Mucosa of rectum (tissue), 2 donors: ENCODE measurements around the gene TEX10.
"Not testable (repeated sequence)": the region's sequence is repeated elsewhere in the genome, so short reads cannot be mapped to it uniquely, and the experiment has no call there.

Experiments
- H3K27ac ChIP-seq, 2 donors: one replicate each; pipeline ENCODE4 v1.7.0; 2013; ENCODE audit warnings: inconsistent platforms in 2 of 2, low read depth in 2 of 2, low read length in 2 of 2
- H3K27me3 ChIP-seq, 2 donors: one replicate each; pipeline ENCODE4 v1.7.0; 2013; ENCODE audit warnings: low read length in 2 of 2; ENCODE audit not compliant: control insufficient read depth in 2 of 2, insufficient read depth in 2 of 2
- H3K36me3 ChIP-seq, 2 donors: one replicate each; pipeline ENCODE4 v1.7.0; 2013; ENCODE audit warnings: low read length in 2 of 2; ENCODE audit not compliant: control insufficient read depth in 2 of 2, insufficient read depth in 2 of 2
- H3K4me1 ChIP-seq, 2 donors: one replicate each; pipeline ENCODE4 v1.7.0; 2013; ENCODE audit warnings: low read length in 2 of 2, mild to moderate bottlenecking in 1 of 2; ENCODE audit not compliant: control insufficient read depth in 2 of 2, insufficient read depth in 2 of 2
- H3K4me3 ChIP-seq, 2 donors: one replicate each; pipeline ENCODE4 v1.7.0; 2013; ENCODE audit warnings: low read length in 2 of 2
- H3K9ac ChIP-seq, 2 donors: one replicate each; pipeline ENCODE4 v1.7.0; 2013; ENCODE audit warnings: low read length in 2 of 2, low read depth in 1 of 2, mild to moderate bottlenecking in 1 of 2
- H3K9me3 ChIP-seq, 2 donors: one replicate each; pipeline ENCODE4 v1.7.0; 2013; ENCODE audit warnings: low read length in 2 of 2; ENCODE audit not compliant: control insufficient read depth in 2 of 2
- donor health status: healthy.
- donor health status: Normal muscosa, but diverticular disease.

Gene TEX10

GRCh38 chr9:100352727-100353505, at the start of gene TEX10:
TSS of gene TEX10 (minus strand) at chr9:100352942. CDS start at chr9:100349363, 3,579 bp downstream.
- no peaks in the 10 kb centered on the region for H3K36me3 ChIP-seq
- peaks cover 4 to 5% of the 10 kb centered on the region in 2 donors for H3K4me1 ChIP-seq
- no peaks in the 10 kb centered on the region for H3K9me3 ChIP-seq
- H3K27me3 ChIP-seq: no peaks in the 10 kb centered on the region
- peak within 1 kb of the TSS; percentile 89 to 90 for H3K4me3 ChIP-seq
- H3K9ac ChIP-seq: peak within 1 kb of the TSS; percentile 79 to 87
- H3K27ac ChIP-seq: peak within 1 kb of the TSS; percentile 54 to 60

- Histone ChIP-seq H3K9me3 (no peaks in the 10 kb centered on the region), H3K9ac (no peak overlapping the region), H3K4me1 (no peaks in the 10 kb centered on the region), H3K27ac (no peak overlapping the region), H3K36me3 (no peaks in the 10 kb centered on the region), H3K4me3 (no peak overlapping the region), H3K27me3 (no peaks in the 10 kb centered on the region)
These were observed 48.3 kb upstream of the TEX10 start for GRCh38 chr9:100401042-100401441.

- Histone ChIP-seq H3K27ac (no peak overlapping the region), H3K4me3 (no peak overlapping the region), H3K4me1 (no peaks in the 10 kb centered on the region), H3K36me3 (no peaks in the 10 kb centered on the region), H3K9ac (no peak overlapping the region), H3K27me3 (no peaks in the 10 kb centered on the region), H3K9me3 (no peaks in the 10 kb centered on the region)
These were observed 45.0 kb upstream of the TEX10 start for GRCh38 chr9:100397529-100398266.

GRCh38 chr9:100396769-100397168, 44.0 kb upstream of the TEX10 start:
- Histone ChIP-seq H3K9ac (no peak overlapping the region), H3K4me1 (no peaks in the 10 kb centered on the region), H3K27me3 (no peaks in the 10 kb centered on the region), H3K27ac (no peak overlapping the region), H3K9me3 (no peaks in the 10 kb centered on the region), H3K36me3 (no peaks in the 10 kb centered on the region), H3K4me3 (no peak overlapping the region)

GRCh38 chr9:100394816-100395215, 42.1 kb upstream of the TEX10 start:
- no peak overlapping the region for H3K27ac ChIP-seq
- H3K9me3 ChIP-seq: no peaks in the 10 kb centered on the region
- H3K9ac ChIP-seq: no peak overlapping the region
- no peaks in the 10 kb centered on the region for H3K36me3 ChIP-seq
- no peaks in the 10 kb centered on the region for H3K4me1 ChIP-seq
- no peak overlapping the region for H3K4me3 ChIP-seq
- no peaks in the 10 kb centered on the region for H3K27me3 ChIP-seq

GRCh38 chr9:100394032-100394695, 41.4 kb upstream of the TEX10 start:
- no peak overlapping the region for H3K9ac ChIP-seq
- H3K27ac ChIP-seq: no peak overlapping the region
- H3K36me3 ChIP-seq: no peaks in the 10 kb centered on the region
- no peak overlapping the region for H3K4me3 ChIP-seq
- no peaks in the 10 kb centered on the region for H3K4me1 ChIP-seq
- no peaks in the 10 kb centered on the region for H3K9me3 ChIP-seq
- no peaks in the 10 kb centered on the region for H3K27me3 ChIP-seq

- H3K27me3 ChIP-seq, H3K9me3 ChIP-seq, H3K36me3 ChIP-seq, H3K4me1 ChIP-seq, H3K9ac ChIP-seq, H3K4me3 ChIP-seq, H3K27ac ChIP-seq: not testable (repeated sequence)
These were observed 40.2 kb upstream of the TEX10 start for GRCh38 chr9:100392989-100393388.

- H3K36me3 ChIP-seq: no peaks in the 10 kb centered on the region
- H3K4me3 ChIP-seq: no peak overlapping the region
- no peak overlapping the region for H3K27ac ChIP-seq
- H3K27me3 ChIP-seq: no peaks in the 10 kb centered on the region
- H3K9ac ChIP-seq: no peak overlapping the region
- no peaks in the 10 kb centered on the region for H3K4me1 ChIP-seq
- peaks cover 0 to 3% of the 10 kb centered on the region in 2 donors for H3K9me3 ChIP-seq
These were observed 27.1 kb upstream of the TEX10 start for GRCh38 chr9:100379862-100380261.

- Histone ChIP-seq H3K27ac (no peak overlapping the region), H3K4me3 (no peak overlapping the region), H3K9ac (no peak overlapping the region), H3K27me3 (no peaks in the 10 kb centered on the region), H3K4me1 (no peaks in the 10 kb centered on the region), H3K9me3 (no peaks in the 10 kb centered on the region), H3K36me3 (no peaks in the 10 kb centered on the region)
These were observed 24.3 kb upstream of the TEX10 start for GRCh38 chr9:100377015-100377414.

- Histone ChIP-seq H3K9ac (no peak overlapping the region), H3K27ac (no peak overlapping the region), H3K36me3 (no peaks in the 10 kb centered on the region), H3K4me3 (no peak overlapping the region), H3K27me3 (no peaks in the 10 kb centered on the region), H3K4me1 (no peaks in the 10 kb centered on the region), H3K9me3 (no peaks in the 10 kb centered on the region)
These were observed 22.9 kb upstream of the TEX10 start for GRCh38 chr9:100375658-100376057.
